HG03558 (cell line): ENCODE measurements around the gene SACS.
"Not testable (repeated sequence)": the region's sequence is repeated elsewhere in the genome, so short reads cannot be mapped to it uniquely, and the experiment has no call there.

Experiments used
- ATAC-seq: cut with Tn5 transposase; IDR thresholded peaks from one replicate; pipeline ENCODE4 v1.9.1; 2021; ENCODE audit warnings: moderate number of reproducible peaks; ENCODE audit not compliant: unreplicated experiment; ENCODE audit errors: extremely low read depth

Gene SACS

GRCh38 chr13:23455401-23456185 lies 22.1 kb upstream of the SACS start:
- no peak for ATAC-seq

GRCh38 chr13:23453132-23453531 lies 19.6 kb upstream of the SACS start:
- ATAC-seq: no peak

- no peak for ATAC-seq
These were observed 17.0 kb upstream of the SACS start for GRCh38 chr13:23450340-23451046.

GRCh38 chr13:23449398-23450162 lies 16.1 kb upstream of the SACS start:
- no peak for ATAC-seq

- ATAC-seq: no peak
These were observed 14.4 kb upstream of the SACS start for GRCh38 chr13:23447927-23448326.

- ATAC-seq: no peak
These were observed 12.3 kb upstream of the SACS start for GRCh38 chr13:23445794-23446193.

GRCh38 chr13:23443878-23444277 lies 10.4 kb upstream of the SACS start:
- no peak for ATAC-seq

GRCh38 chr13:23443110-23443509 lies 9.6 kb upstream of the SACS start:
- ATAC-seq: no peak

GRCh38 chr13:23440821-23441618 lies 7.5 kb upstream of the SACS start:
- no peak for ATAC-seq

GRCh38 chr13:23440324-23440723 lies 6.8 kb upstream of the SACS start:
- ATAC-seq: not testable (repeated sequence)

GRCh38 chr13:23437916-23438315 lies 4.4 kb upstream of the SACS start:
- no peak for ATAC-seq

- ATAC-seq: no peak
These were observed 3.2 kb upstream of the SACS start for GRCh38 chr13:23436680-23437079.

- no peak for ATAC-seq
These were observed 989 bp upstream of the SACS start for GRCh38 chr13:23434491-23434890.

- no peak for ATAC-seq
These were observed 876 bp downstream of the SACS start for GRCh38 chr13:23432626-23433025.

- ATAC-seq: no peak
These were observed 2.8 kb downstream of the SACS start for GRCh38 chr13:23430664-23431063.

GRCh38 chr13:23427881-23428528 lies 5.5 kb downstream of the SACS start:
- ATAC-seq: no peak

GRCh38 chr13:23427342-23427843 lies 6.1 kb downstream of the SACS start:
- no peak for ATAC-seq

GRCh38 chr13:23421596-23421995 lies 11.9 kb downstream of the SACS start:
- ATAC-seq: no peak
